Stimulated activated CD8-positive, alpha-beta memory T cell treated with anti-CD3 and anti-CD28 coated beads, Interleukin-4, amount 100 ng/mL, for 24 hours (primary cell): ENCODE measurements around the gene KLHL8.

ENCODE experiments used
- DNase-seq: peaks from one replicate; pipeline ENCODE4 v3.0.0-alpha.2; 2020; ENCODE audit warnings: low read depth

KLHL8 gene

DNA sequence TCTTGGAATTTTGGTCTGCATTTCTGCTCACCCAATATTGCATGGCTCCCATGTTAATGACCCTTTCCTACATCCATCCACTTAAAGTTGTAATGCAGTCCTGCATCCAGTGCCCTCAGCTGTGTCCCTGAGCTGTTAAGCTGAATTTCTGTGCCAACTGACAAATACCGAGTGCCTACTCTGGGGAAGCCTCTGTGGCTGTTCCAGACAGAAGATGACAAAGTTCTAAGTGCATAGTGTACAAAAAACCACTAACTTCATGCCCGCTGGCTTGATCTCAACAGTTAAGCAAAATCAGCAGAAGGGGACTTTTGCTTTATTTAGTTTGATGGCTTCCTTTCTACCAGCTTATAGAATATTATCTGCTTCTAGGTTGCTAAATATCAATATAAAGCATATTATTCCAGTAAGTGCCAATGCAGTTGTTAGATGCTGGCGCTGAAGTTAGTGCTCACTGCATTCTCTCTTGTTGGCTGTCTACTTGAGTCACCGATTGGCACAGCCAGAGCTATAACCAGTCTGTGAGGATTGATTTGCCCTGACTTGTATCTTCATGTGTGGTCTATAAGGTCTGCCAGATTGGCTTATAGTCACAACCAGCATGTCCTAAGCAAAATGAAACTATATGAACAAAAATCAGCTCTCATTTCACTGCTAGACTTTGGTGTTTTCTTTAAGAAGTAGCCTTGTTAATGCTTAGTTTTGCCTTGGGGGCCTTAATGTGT lies 98.9 kb downstream of the KLHL8 start:
- no peak for DNase-seq

DNA sequence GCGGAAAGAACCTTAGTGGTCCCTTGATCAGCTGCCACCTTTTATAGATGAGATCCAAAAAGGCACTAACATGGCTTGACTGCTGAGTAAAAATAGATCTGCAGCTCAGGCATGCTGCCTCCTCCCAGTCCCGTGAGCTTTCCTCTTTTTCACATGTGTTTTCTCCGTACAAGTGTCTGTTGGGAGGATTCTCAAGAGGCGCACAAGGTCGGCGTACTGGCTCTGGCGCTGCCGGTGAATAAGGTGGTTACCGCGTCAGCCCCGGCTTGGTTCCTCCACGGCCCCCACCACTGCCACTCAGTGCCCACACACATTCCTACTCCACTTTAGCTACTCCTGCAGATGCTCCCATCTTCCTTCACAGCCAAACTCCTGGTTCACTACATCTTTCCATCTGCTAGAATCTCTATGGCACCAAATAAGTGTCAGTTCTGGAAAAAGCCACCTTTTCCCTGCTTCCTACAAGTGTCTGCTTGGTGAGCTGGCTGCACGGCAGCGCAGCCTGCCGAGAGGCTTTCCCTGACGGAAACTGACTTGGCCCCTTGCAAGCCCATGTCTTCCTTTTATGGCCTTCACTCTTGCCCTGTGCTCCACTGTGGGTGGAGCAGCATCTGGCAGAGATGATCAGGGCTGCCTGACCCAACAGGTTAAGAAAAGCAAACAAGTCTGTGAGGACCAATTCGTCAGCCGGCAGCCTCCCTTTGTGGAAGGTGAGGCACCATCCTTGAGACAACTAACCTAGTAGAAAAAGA lies 99.8 kb downstream of the KLHL8 start:
- DNase-seq: no peak

GRCh38 chr4:87120010-87120409 lies 100.4 kb downstream of the KLHL8 start:
- DNase-seq: no peak

DNA sequence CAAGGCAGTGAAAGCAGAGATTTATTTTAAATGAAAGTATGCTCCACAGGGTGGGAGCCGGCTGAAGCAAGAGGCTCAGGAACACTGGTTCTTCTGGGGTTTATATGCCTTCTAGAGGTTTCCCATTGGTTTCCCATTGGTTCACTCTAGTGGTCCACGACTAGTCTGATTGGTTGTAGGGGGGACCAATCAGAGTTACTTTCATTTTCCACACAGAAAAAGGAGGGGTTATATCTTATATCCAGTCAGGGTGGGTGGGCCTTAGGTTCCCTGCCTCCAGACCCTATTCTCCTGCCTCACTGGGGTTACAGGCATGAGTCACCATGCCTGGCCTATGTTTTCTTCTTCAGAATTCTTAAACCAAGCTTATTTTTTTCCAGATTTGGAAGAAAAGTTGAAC lies 101.6 kb downstream of the KLHL8 start:
- no peak for DNase-seq

DNA sequence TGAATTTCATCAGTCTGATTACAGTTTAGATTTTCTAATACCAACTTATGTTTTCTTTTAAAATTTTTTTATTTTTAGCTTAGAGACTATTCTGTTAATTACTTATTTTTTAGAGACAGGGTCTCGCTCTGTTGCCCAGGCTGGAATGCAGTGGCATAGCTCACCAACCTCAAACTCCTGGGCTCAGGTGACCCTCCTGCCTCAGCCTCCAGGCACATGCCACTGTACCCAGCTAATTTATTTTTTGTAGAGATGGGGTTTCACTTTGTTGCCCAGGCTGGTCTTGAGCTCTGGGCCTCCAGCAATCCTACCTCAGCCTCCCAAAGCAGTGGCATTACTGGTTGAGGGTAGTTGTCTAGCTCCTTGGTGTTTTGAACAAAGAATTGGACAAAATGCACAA lies 102.0 kb downstream of the KLHL8 start:
- no peak for DNase-seq

DNA sequence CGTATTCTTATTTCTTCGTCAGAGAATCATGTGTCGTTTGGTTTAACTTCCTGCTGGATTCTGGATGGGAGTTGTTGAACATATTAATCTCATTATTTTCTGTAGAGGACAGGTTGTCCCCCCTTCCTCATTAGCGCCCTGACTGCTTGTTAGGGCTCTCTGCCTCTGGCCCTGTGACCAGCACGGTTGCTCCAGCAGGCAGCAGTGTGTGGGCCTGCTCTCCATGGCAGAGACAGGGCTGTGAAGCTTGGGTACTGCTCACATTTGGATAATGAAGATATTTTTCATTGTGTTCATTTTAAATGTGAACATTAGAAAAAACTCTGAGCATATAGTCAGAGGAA lies 102.7 kb downstream of the KLHL8 start:
- no peak for DNase-seq

GRCh38 chr4:87117051-87117731 lies 103.2 kb downstream of the KLHL8 start:
- DNase-seq: no peak

DNA sequence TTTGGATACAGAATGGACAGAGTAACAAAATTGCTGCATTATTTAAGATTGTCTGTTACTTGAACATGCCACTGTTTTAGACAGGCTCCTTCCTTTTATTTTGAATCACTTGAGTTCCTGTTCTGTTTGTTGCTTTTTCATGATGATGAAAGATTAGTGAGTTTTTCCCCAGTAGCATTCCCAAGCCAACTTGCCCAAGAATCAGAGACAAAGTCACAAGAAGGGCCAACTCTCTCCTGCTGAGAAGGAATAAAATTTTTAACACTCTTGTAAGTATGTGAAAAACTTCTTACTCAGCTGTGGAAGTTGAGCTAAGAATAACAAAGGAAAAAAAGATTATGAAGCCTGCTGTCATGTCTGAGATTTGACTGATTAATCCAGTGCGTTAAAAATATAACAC lies 104.2 kb downstream of the KLHL8 start:
- no peak for DNase-seq

GRCh38 chr4:87114245-87115062 lies 106.0 kb downstream of the KLHL8 start:
- DNase-seq: no peak

DNA sequence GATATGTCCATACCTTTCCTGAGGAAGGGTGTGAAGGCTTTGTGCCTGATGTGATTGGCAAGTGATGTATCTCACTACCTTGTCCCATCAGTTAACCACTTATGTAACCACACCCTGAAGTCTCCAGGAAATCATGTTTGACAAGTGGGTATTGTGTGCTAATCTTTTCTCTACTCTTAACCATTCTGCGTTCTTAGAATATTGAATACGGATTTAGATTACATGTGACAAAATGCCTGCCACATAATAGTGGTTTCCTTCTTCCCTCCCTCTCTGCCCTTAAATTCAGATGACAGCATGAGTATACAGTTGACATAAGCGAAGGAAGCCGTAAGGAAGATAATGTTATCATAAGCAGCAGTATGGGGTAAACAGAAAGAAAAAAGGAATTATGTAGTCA lies 108.4 kb downstream of the KLHL8 start:
- no peak for DNase-seq
